Peyer's patch (tissue), 4 donors: ENCODE data around the gene SLBP.

Experiments used
- POLR2A ChIP-seq, 2 donors: fragments of 450-650 bp; IDR thresholded peaks; one replicate each; pipeline ENCODE4 v1.5.1; 2017; ENCODE audit warnings: antibody characterized with exemption in 2 of 2, mild to moderate bottlenecking in 2 of 2, moderate library complexity in 2 of 2
- TF ChIP-seq, protein P1 (sequence below), 6 experiments: fragments of 450-650 bp in 4 of 6; fragments of 200-600 bp in 2 of 6; sonication (generic) in 1 of 6; IDR thresholded peaks; one replicate each; pipeline ENCODE4 v1.5.1; 2017 to 2019; ENCODE audit warnings: antibody characterized with exemption in 6 of 6, mild to moderate bottlenecking in 3 of 6, moderate library complexity in 1 of 6

DNA sequence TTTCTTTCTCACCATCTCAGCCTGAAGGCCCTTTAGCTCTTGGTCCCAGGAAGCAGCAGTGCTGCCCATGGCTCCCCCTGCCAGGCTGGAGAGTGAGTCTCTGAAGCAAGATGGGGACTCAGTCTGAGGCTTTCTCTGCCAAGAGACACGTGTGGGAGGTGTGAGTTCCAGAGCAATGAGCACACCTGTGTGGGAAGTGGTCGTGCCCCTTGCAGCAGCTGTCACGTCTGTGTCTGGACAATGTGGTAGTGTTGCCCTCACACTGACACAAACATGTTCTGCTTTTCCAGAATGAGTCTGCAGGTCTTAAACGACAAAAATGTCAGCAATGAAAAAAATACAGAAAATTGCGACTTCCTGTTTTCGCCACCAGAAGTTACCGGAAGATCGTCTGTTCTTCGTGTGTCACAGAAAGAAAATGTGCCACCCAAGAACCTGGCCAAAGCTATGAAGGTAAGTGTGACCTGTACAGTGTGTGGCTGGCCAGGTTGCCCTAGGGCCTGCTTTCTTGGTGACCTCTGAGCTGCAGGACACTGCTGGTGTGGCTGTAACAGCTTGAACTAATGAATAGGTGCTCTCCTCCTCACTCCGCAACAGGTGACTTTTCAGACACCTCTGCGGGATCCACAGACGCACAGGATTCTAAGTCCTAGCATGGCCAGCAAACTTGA lies 11.1 kb upstream of the SLBP start:
- TF ChIP-seq, protein P1, sequence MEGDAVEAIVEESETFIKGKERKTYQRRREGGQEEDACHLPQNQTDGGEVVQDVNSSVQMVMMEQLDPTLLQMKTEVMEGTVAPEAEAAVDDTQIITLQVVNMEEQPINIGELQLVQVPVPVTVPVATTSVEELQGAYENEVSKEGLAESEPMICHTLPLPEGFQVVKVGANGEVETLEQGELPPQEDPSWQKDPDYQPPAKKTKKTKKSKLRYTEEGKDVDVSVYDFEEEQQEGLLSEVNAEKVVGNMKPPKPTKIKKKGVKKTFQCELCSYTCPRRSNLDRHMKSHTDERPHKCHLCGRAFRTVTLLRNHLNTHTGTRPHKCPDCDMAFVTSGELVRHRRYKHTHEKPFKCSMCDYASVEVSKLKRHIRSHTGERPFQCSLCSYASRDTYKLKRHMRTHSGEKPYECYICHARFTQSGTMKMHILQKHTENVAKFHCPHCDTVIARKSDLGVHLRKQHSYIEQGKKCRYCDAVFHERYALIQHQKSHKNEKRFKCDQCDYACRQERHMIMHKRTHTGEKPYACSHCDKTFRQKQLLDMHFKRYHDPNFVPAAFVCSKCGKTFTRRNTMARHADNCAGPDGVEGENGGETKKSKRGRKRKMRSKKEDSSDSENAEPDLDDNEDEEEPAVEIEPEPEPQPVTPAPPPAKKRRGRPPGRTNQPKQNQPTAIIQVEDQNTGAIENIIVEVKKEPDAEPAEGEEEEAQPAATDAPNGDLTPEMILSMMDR (IDR thresholded peaks at IDR 0.05), result no peak
- TF ChIP-seq POLR2A (IDR thresholded peaks at IDR 0.05), result no peak
